COLO829 (cell line): ENCODE measurements around the gene CXCL12.

Experiments
- DNase-seq: peaks from one replicate; pipeline ENCODE4 v3.0.0; 2012; ENCODE audit warnings: low spot score

Gene CXCL12

GRCh38 chr10:44385026-44385695 lies at the start of gene CXCL12:
Gene CXCL12 (minus strand): TSS chr10:44385097. CDS start chr10:44385005, 92 bp downstream.
- DNase-seq, result no peak

GRCh38 chr10:44427479-44427878 lies 42.6 kb upstream of the CXCL12 start:
- DNase-seq, result no peak

GRCh38 chr10:44427037-44427436 lies 42.1 kb upstream of the CXCL12 start:
- DNase-seq, result no peak

GRCh38 chr10:44426247-44427034 lies 41.5 kb upstream of the CXCL12 start:
- no peak for DNase-seq

- no peak for DNase-seq
Observed at GRCh38 chr10:44425466-44425865, 40.6 kb upstream of the CXCL12 start.

GRCh38 chr10:44424957-44425356 lies 40.1 kb upstream of the CXCL12 start:
- DNase-seq, result no peak

- no peak for DNase-seq
Observed at GRCh38 chr10:44424298-44424697, 39.4 kb upstream of the CXCL12 start.

GRCh38 chr10:44422570-44423101 lies 37.7 kb upstream of the CXCL12 start:
- DNase-seq, result no peak

- DNase-seq, result no peak
Observed at GRCh38 chr10:44422153-44422552, 37.3 kb upstream of the CXCL12 start.

GRCh38 chr10:44419790-44420549 lies 35.1 kb upstream of the CXCL12 start:
- no peak for DNase-seq

- no peak for DNase-seq
Observed at GRCh38 chr10:44418637-44419036, 33.7 kb upstream of the CXCL12 start.

- DNase-seq, result no peak
Observed at GRCh38 chr10:44417761-44418160, 32.9 kb upstream of the CXCL12 start.

- no peak for DNase-seq
Observed at GRCh38 chr10:44416936-44417335, 32.0 kb upstream of the CXCL12 start.

GRCh38 chr10:44416021-44416771 lies 31.3 kb upstream of the CXCL12 start:
- no peak for DNase-seq

- DNase-seq, result no peak
Observed at GRCh38 chr10:44415121-44415520, 30.2 kb upstream of the CXCL12 start.

- no peak for DNase-seq
Observed at GRCh38 chr10:44413416-44413815, 28.5 kb upstream of the CXCL12 start.

- DNase-seq, result no peak
Observed at GRCh38 chr10:44411251-44411650, 26.4 kb upstream of the CXCL12 start.

- no peak for DNase-seq
Observed at GRCh38 chr10:44404741-44405437, 20.0 kb upstream of the CXCL12 start.

GRCh38 chr10:44402465-44403195 lies 17.7 kb upstream of the CXCL12 start:
- no peak for DNase-seq

GRCh38 chr10:44400541-44400940 lies 15.6 kb upstream of the CXCL12 start:
- DNase-seq, result no peak
